D721Med (cell line): Measurements from ENCODE around the gene SLC9A1.
"Not testable (repeated sequence)": the region's sequence is repeated elsewhere in the genome, so short reads cannot be mapped to it uniquely, and the experiment has no call there.

Source experiments
- DNase-seq: peaks from one replicate; pipeline ENCODE4 v3.0.0; 2011; ENCODE audit warnings: low spot score; ENCODE audit not compliant: insufficient read length
- FAIRE-seq: peaks from 2 replicates; lab custom pipeline; 2011; peaks lifted over from hg19 to GRCh38; lab: Jason Lieb, UNC
- CTCF ChIP-seq: IDR thresholded peaks from 2 replicates; pipeline ENCODE4 v1.5.1; 2012; ENCODE audit warnings: mild to moderate bottlenecking, control low read depth; ENCODE audit not compliant: insufficient read depth; ENCODE audit errors: missing control alignments

The SLC9A1 gene

DNA sequence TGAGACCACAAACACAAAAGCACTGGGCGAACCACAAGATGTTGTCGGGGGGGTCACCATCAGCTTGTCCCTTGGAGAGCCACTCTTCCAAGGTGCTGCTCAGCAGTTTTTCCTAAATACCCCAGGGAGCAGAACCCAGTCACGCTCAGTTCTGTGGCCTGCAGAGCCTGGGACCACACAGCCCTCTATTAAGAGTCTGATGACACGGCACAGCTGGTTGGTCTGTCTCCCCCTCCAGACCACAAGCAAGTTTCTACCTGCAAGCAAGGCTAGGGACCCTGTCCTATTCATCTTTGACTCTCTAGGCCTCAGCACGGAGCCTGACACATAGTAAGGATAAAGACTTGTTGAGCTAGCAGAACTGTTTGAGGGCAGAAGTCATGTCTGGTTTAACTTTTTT is 28.5 kb downstream of the SLC9A1 start:
- TF ChIP-seq CTCF = no peak
- DNase-seq (no peak), FAIRE-seq (no peak)

DNA sequence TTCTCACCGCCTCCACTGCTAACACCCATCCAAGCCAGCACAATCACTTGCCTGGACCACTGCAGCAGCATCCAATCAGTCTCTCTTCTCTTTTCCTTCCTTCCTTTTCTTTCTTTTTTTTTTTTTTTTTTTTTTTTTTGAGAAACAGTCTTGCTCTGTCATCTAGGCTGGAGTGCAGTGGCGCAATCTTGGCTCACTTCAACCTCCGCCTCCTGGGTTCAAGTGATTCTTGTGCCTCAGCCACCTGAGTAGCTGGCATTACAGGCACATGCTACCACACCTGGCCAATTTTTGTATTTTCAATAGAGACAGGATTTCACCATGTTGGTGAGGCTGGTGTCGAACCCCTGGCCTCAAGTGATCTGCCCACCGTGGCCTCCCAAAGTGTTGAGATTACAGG is 29.8 kb downstream of the SLC9A1 start:
- not testable (repeated sequence) for FAIRE-seq, DNase-seq

GRCh38 chr1:27124405-27124804 is 30.5 kb downstream of the SLC9A1 start:
- no peak for FAIRE-seq
- DNase-seq = no peak

GRCh38 chr1:27122652-27123051 is 32.3 kb downstream of the SLC9A1 start:
- no peak for TF ChIP-seq CTCF
- DNase-seq (no peak), FAIRE-seq (no peak)

More at GRCh38 chr1:27124405-27124804, 30.5 kb downstream of the SLC9A1 start:
- TF ChIP-seq CTCF = no peak

DNA sequence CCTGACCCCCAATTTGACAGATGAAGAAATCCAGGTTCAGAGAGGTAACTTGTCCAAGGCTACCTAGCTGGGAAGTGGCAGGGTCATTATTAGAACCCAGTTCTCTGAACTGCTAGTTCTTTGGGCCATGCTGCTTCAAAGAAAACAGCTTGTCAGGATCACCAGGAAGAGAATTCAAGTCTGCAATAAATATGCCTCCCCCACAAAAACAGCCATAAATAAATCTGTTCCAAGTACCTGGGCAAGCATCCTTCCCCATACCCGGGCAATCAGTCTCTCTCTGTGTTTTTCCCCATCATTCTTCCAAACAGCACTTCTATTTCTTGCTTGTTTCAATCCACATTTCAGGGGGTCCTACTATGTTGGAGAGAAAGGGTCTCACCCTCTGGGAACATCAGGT is 34.1 kb downstream of the SLC9A1 start:
- FAIRE-seq = no peak

GRCh38 chr1:27118440-27118689 is 36.6 kb downstream of the SLC9A1 start:
- no peak for TF ChIP-seq CTCF
- DNase-seq (no peak), FAIRE-seq (no peak)

More for the DNA sequence above, 34.1 kb downstream of the SLC9A1 start:
- TF ChIP-seq CTCF = no peak
- no peak for DNase-seq

DNA sequence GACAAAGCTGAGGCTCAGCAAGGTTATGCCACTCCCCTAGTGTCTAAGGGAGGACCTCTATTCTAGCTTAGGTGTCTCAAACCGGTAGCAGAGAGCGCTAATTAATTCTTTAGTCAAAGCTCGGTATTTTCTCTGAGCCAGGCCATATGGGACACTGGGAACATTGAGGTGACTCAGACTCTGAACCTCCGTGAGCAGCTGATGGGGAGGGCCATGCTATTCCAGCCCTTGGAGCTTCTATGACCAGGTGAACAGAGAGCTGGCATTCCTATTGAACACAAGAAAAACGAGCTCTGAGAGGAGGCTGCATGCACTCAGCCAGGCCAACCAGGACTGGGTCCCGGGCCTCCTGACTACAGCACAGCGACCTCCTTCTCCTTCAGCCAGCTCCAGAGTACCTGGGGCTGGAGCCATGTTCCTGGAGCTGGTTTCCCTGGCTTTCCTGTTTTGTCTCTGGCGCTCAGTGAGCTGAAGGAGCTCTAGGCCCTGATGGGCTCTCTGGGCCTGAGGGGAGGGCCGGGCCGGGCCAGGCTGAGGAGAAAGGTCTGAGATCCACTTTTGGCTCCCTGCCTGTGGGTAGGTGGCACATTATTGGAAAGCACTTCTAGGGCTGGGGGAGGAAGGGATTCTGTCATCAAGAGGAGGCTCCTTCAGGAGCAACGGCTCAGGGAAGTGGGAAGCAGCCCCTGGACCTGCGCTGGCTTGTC is 37.0 kb downstream of the SLC9A1 start:
- TF ChIP-seq CTCF = no peak
- no peak for FAIRE-seq
- DNase-seq = no peak

- TF ChIP-seq CTCF = no peak
- DNase-seq (no peak), FAIRE-seq (no peak)
Measured at GRCh38 chr1:27116697-27117096, 38.2 kb downstream of the SLC9A1 start.
